ENCODE data around the gene HTR2C. TPM values are rescaled to one million over a fixed set of nuclear protein-coding genes. Genes with fewer than 3 reads are reported as not detected.

HTR2C gene
- total and polyA plus RNA-seq, 4 donors = not detected

- H3K9ac ChIP-seq (ENCODE audit: low read depth in 1 of 2, low read length in 2 of 2) = no peak overlapping the region
- H3K4me1 ChIP-seq (ENCODE audit: control insufficient read depth in 4 of 4, insufficient read depth in 4 of 4, low read length in 3 of 4) = no peaks in the 10 kb centered on the region
- peaks cover 0 to 2% (median 0%) of the 10 kb centered on the region in 4 donors for H3K9me3 ChIP-seq (ENCODE audit: control insufficient read depth in 4 of 4, low read length in 3 of 4)
- H3K4me3 ChIP-seq (ENCODE audit: low read depth in 1 of 3, low read length in 3 of 3) = no peak overlapping the region
- no peaks in the 10 kb centered on the region for H3K36me3 ChIP-seq (ENCODE audit: control insufficient read depth in 4 of 4, insufficient read depth in 3 of 4, low read depth in 1 of 4, low read length in 3 of 4)
- 50% methylated on average over 1 of the region's 1 CpG for WGBS
- no peak for DNase-seq (ENCODE audit: low spot score)
- H3K27ac ChIP-seq (ENCODE audit: low read depth in 1 of 2, low read length in 2 of 2) = no peak overlapping the region
- H3K27me3 ChIP-seq (ENCODE audit: control insufficient read depth in 4 of 4, insufficient read depth in 4 of 4, low read length in 3 of 4) = no peaks in the 10 kb centered on the region
- TF ChIP-seq RAD21 (IDR thresholded peaks at IDR 0.05) = no peak
- TF ChIP-seq YY1 (IDR thresholded peaks at IDR 0.05) = no peak
- no peak for TF ChIP-seq FOXA1 (IDR thresholded peaks at IDR 0.05)
- TF ChIP-seq HNF4G (IDR thresholded peaks at IDR 0.05) = no peak
- TF ChIP-seq JUND (IDR thresholded peaks at IDR 0.05) = no peak
- no peak for TF ChIP-seq SP1 (IDR thresholded peaks at IDR 0.05)
- no peak for TF ChIP-seq HNF4A (conservative IDR thresholded peaks at IDR 0.05)
- no peak for TF ChIP-seq FOXA2 (IDR thresholded peaks at IDR 0.05)
- no peak for TF ChIP-seq MAX (IDR thresholded peaks at IDR 0.05)
- TF ChIP-seq EGR1 (IDR thresholded peaks at IDR 0.05; ENCODE audit: low read depth in 2 of 2) = no peak
- TF ChIP-seq ZBTB33 (IDR thresholded peaks at IDR 0.05) = no peak
- TF ChIP-seq TAF1 (conservative IDR thresholded peaks at IDR 0.05) = no peak
- no peak for TF ChIP-seq CTCF (IDR thresholded peaks at IDR 0.05; ENCODE audit: low read depth, low read length, missing input control)
These were observed 213.6 kb downstream of the HTR2C start for GRCh38 chrX:114797494-114797893.

- Histone ChIP-seq H3K9me3 (ENCODE audit: control insufficient read depth in 4 of 4, low read length in 3 of 4) (peaks cover 0 to 2% (median 0%) of the 10 kb centered on the region in 4 donors), H3K27ac (ENCODE audit: low read depth in 1 of 2, low read length in 2 of 2) (no peak overlapping the region), H3K4me3 (ENCODE audit: low read depth in 1 of 3, low read length in 3 of 3) (no peak overlapping the region), H3K9ac (ENCODE audit: low read depth in 1 of 2, low read length in 2 of 2) (no peak overlapping the region), H3K36me3 (ENCODE audit: control insufficient read depth in 4 of 4, insufficient read depth in 3 of 4, low read depth in 1 of 4, low read length in 3 of 4) (no peaks in the 10 kb centered on the region), H3K4me1 (ENCODE audit: control insufficient read depth in 4 of 4, insufficient read depth in 4 of 4, low read length in 3 of 4) (no peaks in the 10 kb centered on the region), H3K27me3 (ENCODE audit: control insufficient read depth in 4 of 4, insufficient read depth in 4 of 4, low read length in 3 of 4) (no peaks in the 10 kb centered on the region)
- no peak for DNase-seq (ENCODE audit: low spot score)
- TF ChIP-seq HNF4G (IDR thresholded peaks at IDR 0.05) (no peak), CTCF (IDR thresholded peaks at IDR 0.05; ENCODE audit: low read depth, low read length, missing input control) (no peak), SP1 (IDR thresholded peaks at IDR 0.05) (no peak), TAF1 (conservative IDR thresholded peaks at IDR 0.05) (no peak), EGR1 (IDR thresholded peaks at IDR 0.05; ENCODE audit: low read depth in 2 of 2) (no peak), MAX (IDR thresholded peaks at IDR 0.05) (no peak), RAD21 (IDR thresholded peaks at IDR 0.05) (no peak), HNF4A (conservative IDR thresholded peaks at IDR 0.05) (no peak), JUND (IDR thresholded peaks at IDR 0.05) (no peak), RXRA (IDR thresholded peaks at IDR 0.05) (no peak), FOXA2 (IDR thresholded peaks at IDR 0.05) (no peak), GABPA (IDR thresholded peaks at IDR 0.05 in 1 of 2, conservative IDR thresholded peaks at IDR 0.05 in 1 of 2) (no peak), FOXA1 (IDR thresholded peaks at IDR 0.05) (no peak), ATF3 (IDR thresholded peaks at IDR 0.05) (no peak), NR2F2 (IDR thresholded peaks at IDR 0.05) (no peak), YY1 (IDR thresholded peaks at IDR 0.05) (no peak), ZBTB33 (IDR thresholded peaks at IDR 0.05) (no peak), REST (IDR thresholded peaks at IDR 0.05) (no peak)
- 62% methylated on average over 2 of the region's 2 CpGs for WGBS
These were observed 215.0 kb downstream of the HTR2C start for GRCh38 chrX:114798907-114799306.

Measured in liver (tissue), 9 donors.